OCI-LY1 (cell line): ENCODE results near the gene CSTF1.

Source experiments
- H2AFZ ChIP-seq: fragments of 200-600 bp; sonication (generic), shearing (Covaris generic); 2 replicates; pipeline ENCODE4 v1.6.0; 2014; ENCODE audit warnings: antibody characterized with exemption, mild to moderate bottlenecking, low read length
- H3F3A ChIP-seq: fragments of 200-600 bp; sonication (generic), shearing (Covaris generic); 2 replicates; pipeline ENCODE4 v1.6.0; 2014; ENCODE audit warnings: mild to moderate bottlenecking, antibody characterized with exemption, low read length, moderate library complexity; ENCODE audit not compliant: insufficient read depth
- H3K27ac ChIP-seq: fragments of 200-600 bp; sonication (generic); 2 replicates; pipeline ENCODE4 v1.5.1; 2014; ENCODE audit warnings: low read length, mixed run types, mild to moderate bottlenecking, low read depth; ENCODE audit not compliant: poor library complexity, severe bottlenecking
- H3K27me3 ChIP-seq: fragments of 200-600 bp; sonication (generic); 2 replicates; pipeline ENCODE4 v1.6.0; 2014; ENCODE audit warnings: antibody characterized with exemption, mild to moderate bottlenecking, low read length, moderate library complexity; ENCODE audit not compliant: insufficient read depth
- H3K36me3 ChIP-seq: fragments of 200-600 bp; sonication (generic); 2 replicates; pipeline ENCODE4 v1.6.1; 2014; ENCODE audit warnings: mild to moderate bottlenecking, antibody characterized with exemption, low read length, moderate library complexity, mixed read lengths; ENCODE audit not compliant: insufficient read depth
- H3K4me1 ChIP-seq: fragments of 200-600 bp; sonication (generic); 2 replicates; pipeline ENCODE4 v1.5.1; 2014; ENCODE audit warnings: mild to moderate bottlenecking, low read length, moderate library complexity; ENCODE audit not compliant: insufficient read depth, severe bottlenecking
- H3K4me2 ChIP-seq: fragments of 200-600 bp; sonication (generic), shearing (Covaris generic); 2 replicates; pipeline ENCODE4 v1.6.1; 2014; ENCODE audit warnings: low read length
- H3K4me3 ChIP-seq: fragments of 200-600 bp; sonication (generic); 2 replicates; pipeline ENCODE4 v1.5.1; 2014; ENCODE audit warnings: low read length, low read depth, mild to moderate bottlenecking, mixed read lengths; ENCODE audit not compliant: poor library complexity, severe bottlenecking
- H3K79me2 ChIP-seq: fragments of 200-600 bp; shearing (Covaris generic); 2 replicates; pipeline ENCODE4 v1.6.1; 2016; ENCODE audit warnings: mixed run types, low read length, mixed read lengths; ENCODE audit not compliant: insufficient read depth
- H3K9ac ChIP-seq: fragments of 200-600 bp; sonication (generic), shearing (Covaris generic); 2 replicates; pipeline ENCODE4 v1.6.1; 2014; ENCODE audit warnings: mild to moderate bottlenecking, low read length, mixed read lengths
- H3K9me2 ChIP-seq: fragments of 200-600 bp; sonication (generic), shearing (Covaris generic); 2 replicates; pipeline ENCODE4 v1.6.1; 2014; ENCODE audit warnings: low read depth, mild to moderate bottlenecking, low read length, mixed read lengths
- H3K9me3 ChIP-seq: fragments of 200-600 bp; shearing (Covaris generic); 2 replicates; pipeline ENCODE4 v1.6.1; 2014; ENCODE audit warnings: low read length, mixed read lengths
- H4K20me1 ChIP-seq: fragments of 200-600 bp; sonication (generic), shearing (Covaris generic); 2 replicates; pipeline ENCODE4 v1.6.0; 2016; ENCODE audit warnings: mild to moderate bottlenecking, low read length; ENCODE audit not compliant: insufficient read depth
- CTCF ChIP-seq: fragments of 200-600 bp; sonication (generic), shearing (Covaris generic); IDR thresholded peaks from 2 replicates; pipeline ENCODE4 v1.5.1; 2017; ENCODE audit warnings: mild to moderate bottlenecking, antibody characterized with exemption, low read length, moderate library complexity, mixed read lengths
- EZH2 ChIP-seq: fragments of 200-600 bp; sonication (generic), shearing (Covaris generic); IDR thresholded peaks from 2 replicates; pipeline ENCODE4 v1.8.0; 2017; ENCODE audit warnings: borderline replicate concordance, mixed run types, mild to moderate bottlenecking, antibody characterized with exemption, low read length, moderate library complexity, mixed read lengths

Gene CSTF1

DNA sequence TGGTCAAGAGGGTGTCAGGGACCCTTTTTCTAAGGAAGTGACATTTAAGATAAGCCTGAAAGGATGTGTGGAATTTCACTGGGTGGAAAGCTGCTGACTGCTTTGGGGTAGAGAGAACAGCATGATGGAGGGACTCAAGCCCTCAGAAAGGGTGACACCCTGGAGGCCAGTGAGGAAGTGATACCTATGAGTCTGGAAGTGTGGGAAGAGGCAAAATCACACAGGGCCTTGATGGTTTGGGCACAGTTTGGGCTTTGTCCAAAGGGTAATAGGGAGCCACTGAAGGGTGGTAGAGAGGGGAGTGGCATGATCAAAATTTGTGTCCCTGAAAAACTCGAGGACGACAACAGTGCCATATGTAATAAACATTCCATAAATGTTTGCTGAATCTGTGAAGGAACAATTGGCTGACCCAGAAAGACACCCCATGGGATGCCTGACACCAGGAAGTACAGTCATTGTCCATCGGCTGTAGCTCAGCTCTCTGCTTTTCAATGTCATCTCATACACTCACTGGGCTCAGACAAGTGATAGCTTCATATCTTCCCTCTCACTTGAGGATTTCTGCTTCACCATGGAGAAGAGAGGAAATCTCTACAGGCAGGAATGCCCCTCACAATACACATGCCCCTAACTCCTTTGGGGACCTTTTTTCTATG, 40.9 kb downstream of the CSTF1 start:
- no peak overlapping the region for H2AFZ ChIP-seq
- no peaks in the 10 kb centered on the region for H4K20me1 ChIP-seq
- H3K9me2 ChIP-seq: no peaks in the 10 kb centered on the region
- no peak overlapping the region for H3K4me2 ChIP-seq
- no peaks in the 10 kb centered on the region for H3K79me2 ChIP-seq
- H3K27me3 ChIP-seq: no peaks in the 10 kb centered on the region
- no peaks in the 10 kb centered on the region for H3K36me3 ChIP-seq
- no peaks in the 10 kb centered on the region for H3F3A ChIP-seq
- H3K4me3 ChIP-seq: no peak overlapping the region
- no peak overlapping the region for H3K9ac ChIP-seq
- H3K4me1 ChIP-seq: peaks cover 11% of the 10 kb centered on the region
- H3K9me3 ChIP-seq: no peaks in the 10 kb centered on the region
- no peak for TF ChIP-seq EZH2
- no peak for TF ChIP-seq CTCF
- no peak overlapping the region for H3K27ac ChIP-seq

GRCh38 chr20:56433880-56434255, 41.4 kb downstream of the CSTF1 start:
- H3K4me1 ChIP-seq: peaks cover 11% of the 10 kb centered on the region
- H2AFZ ChIP-seq: no peak overlapping the region
- no peaks in the 10 kb centered on the region for H3K9me2 ChIP-seq
- H3K27ac ChIP-seq: no peak overlapping the region
- no peak overlapping the region for H3K4me2 ChIP-seq
- no peaks in the 10 kb centered on the region for H3K27me3 ChIP-seq
- no peaks in the 10 kb centered on the region for H3K9me3 ChIP-seq
- H3K9ac ChIP-seq: no peak overlapping the region
- no peaks in the 10 kb centered on the region for H4K20me1 ChIP-seq
- no peaks in the 10 kb centered on the region for H3F3A ChIP-seq
- no peaks in the 10 kb centered on the region for H3K79me2 ChIP-seq
- H3K4me3 ChIP-seq: no peak overlapping the region
- TF ChIP-seq CTCF (no peak), EZH2 (no peak)
- no peaks in the 10 kb centered on the region for H3K36me3 ChIP-seq

- Histone ChIP-seq H3K4me3 (no peak overlapping the region), H4K20me1 (no peaks in the 10 kb centered on the region), H3K9ac (no peak overlapping the region), H3F3A (no peaks in the 10 kb centered on the region), H3K79me2 (no peaks in the 10 kb centered on the region), H3K9me3 (no peaks in the 10 kb centered on the region), H3K4me2 (no peak overlapping the region), H3K27ac (no peak overlapping the region), H3K36me3 (no peaks in the 10 kb centered on the region), H3K9me2 (no peaks in the 10 kb centered on the region), H2AFZ (no peak overlapping the region), H3K27me3 (no peaks in the 10 kb centered on the region), H3K4me1 (no peaks in the 10 kb centered on the region)
- TF ChIP-seq CTCF (no peak), EZH2 (no peak)
Observed at GRCh38 chr20:56437196-56437960, 44.9 kb downstream of the CSTF1 start.
